GM12865 (cell line): ENCODE results near the gene ADGRV1.

Experiments used
- DNase-seq: peaks from one replicate; pipeline ENCODE4 v3.0.0; 2010; ENCODE audit warnings: low read depth
- H3K4me3 ChIP-seq: 2 replicates; pipeline ENCODE4 v1.5.1; 2011; ENCODE audit warnings: mild to moderate bottlenecking, low read depth, low read length, control low read depth
- TF ChIP-seq, protein P1 (sequence below): IDR thresholded peaks from 2 replicates; pipeline ENCODE4 v1.5.1; 2011; ENCODE audit warnings: low read length, control low read depth, low read depth, inconsistent platforms; ENCODE audit not compliant: insufficient read depth; ENCODE audit errors: missing control alignments

The ADGRV1 gene

DNA sequence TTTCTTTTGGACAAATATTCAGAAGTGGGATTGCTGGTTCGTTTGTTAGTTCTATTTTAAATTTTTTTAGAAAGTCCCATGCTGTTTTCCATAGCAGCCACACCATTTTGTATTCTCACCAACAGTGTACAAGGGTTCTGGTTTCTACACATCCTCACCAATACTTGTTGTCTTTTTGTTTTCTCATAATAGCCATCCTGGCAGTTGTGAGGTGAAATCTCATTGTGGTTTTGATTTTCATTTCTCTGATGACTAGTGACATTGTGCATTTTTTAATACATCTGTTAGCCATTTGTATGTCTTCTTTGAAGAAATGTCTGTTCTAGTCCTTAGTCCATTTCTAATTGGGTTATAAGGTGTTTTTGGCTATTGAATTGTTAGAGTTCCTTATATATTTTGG is 610.3 kb downstream of the ADGRV1 start:
- TF ChIP-seq, protein P1, sequence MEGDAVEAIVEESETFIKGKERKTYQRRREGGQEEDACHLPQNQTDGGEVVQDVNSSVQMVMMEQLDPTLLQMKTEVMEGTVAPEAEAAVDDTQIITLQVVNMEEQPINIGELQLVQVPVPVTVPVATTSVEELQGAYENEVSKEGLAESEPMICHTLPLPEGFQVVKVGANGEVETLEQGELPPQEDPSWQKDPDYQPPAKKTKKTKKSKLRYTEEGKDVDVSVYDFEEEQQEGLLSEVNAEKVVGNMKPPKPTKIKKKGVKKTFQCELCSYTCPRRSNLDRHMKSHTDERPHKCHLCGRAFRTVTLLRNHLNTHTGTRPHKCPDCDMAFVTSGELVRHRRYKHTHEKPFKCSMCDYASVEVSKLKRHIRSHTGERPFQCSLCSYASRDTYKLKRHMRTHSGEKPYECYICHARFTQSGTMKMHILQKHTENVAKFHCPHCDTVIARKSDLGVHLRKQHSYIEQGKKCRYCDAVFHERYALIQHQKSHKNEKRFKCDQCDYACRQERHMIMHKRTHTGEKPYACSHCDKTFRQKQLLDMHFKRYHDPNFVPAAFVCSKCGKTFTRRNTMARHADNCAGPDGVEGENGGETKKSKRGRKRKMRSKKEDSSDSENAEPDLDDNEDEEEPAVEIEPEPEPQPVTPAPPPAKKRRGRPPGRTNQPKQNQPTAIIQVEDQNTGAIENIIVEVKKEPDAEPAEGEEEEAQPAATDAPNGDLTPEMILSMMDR, result no peak
- no peak overlapping the region for H3K4me3 ChIP-seq
- DNase-seq, result peak; percentile 36

DNA sequence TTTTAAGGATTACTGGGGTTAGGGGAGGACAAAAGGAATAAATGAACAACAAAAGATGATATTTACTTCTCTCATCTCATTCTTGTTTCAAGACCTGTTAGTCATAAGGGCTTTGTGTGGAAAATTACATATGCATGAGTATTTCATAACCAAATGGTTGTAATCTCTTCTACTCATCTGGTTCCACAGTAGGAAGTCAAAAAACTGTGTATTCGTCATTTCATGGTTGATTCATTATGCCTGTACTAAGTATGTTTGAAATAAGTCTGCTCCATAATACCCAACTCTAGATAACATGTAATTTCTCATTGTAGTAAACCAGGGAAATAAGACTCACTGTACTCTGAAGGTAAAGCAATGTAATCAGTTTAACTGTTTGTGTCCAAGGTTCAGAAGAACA is 611.7 kb downstream of the ADGRV1 start:
- DNase-seq, result no peak
- TF ChIP-seq, protein P1, result no peak
- no peak overlapping the region for H3K4me3 ChIP-seq

DNA sequence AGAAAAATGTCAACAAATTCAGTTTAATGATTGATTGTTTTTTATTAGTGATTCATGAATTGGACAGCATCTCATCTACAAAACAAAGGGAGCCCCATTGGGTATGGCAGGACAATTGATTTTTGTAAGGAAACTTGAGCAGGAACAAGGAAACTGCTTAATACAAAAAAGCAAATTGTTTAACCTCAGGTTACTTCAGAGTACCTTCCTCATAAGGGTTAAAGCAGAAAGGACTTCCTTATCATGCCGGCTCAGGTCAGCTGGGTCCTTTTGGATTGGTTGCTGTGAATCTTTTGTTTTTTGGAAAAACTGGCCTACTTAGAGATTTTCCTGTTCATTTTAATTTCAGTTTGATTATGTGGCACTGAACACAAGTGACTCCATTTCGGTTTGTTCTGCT is 612.7 kb downstream of the ADGRV1 start:
- H3K4me3 ChIP-seq, result no peak overlapping the region
- no peak for DNase-seq
- TF ChIP-seq, protein P1, result no peak

DNA sequence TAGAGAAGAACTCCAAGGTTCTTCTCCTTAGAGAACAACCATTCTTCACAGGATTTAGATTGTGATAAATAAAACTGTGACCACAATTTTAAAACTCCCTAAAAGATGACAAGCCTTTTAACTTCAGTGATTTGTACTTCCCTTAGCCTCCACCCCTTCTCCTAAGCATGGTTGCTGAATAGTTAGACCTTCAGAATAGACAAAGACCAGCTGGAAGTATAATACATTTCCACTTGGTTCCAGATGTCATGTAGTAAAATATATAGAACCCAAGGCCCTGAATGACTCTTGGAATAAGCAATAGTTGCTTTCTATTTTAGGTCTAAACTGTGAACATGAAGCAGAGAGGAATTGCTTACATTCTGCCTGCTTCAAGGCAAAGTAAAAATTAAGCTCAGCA is 615.8 kb downstream of the ADGRV1 start:
- TF ChIP-seq, protein P1, result no peak
- DNase-seq, result no peak
- no peak overlapping the region for H3K4me3 ChIP-seq

DNA sequence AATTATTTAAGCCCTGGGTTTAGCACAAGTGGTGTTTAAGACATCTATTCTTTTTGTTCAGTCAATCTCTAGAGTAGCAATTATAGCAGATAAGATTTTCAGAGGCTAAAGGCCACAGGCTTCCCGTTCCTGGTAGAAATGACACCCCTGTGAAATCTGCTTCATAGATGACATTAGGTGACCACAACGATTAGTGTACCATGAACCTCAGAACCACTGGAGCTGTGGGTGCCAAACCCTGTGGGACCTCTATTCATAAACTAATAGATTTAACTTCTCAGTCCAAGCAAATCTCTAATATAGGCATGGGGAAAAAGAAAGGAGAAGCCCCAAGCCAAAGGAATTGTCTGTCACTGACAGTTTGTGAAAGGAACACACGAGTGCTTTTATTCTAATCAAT is 617.1 kb downstream of the ADGRV1 start:
- TF ChIP-seq, protein P1, result no peak
- peak; percentile 10 for DNase-seq
- no peak overlapping the region for H3K4me3 ChIP-seq

DNA sequence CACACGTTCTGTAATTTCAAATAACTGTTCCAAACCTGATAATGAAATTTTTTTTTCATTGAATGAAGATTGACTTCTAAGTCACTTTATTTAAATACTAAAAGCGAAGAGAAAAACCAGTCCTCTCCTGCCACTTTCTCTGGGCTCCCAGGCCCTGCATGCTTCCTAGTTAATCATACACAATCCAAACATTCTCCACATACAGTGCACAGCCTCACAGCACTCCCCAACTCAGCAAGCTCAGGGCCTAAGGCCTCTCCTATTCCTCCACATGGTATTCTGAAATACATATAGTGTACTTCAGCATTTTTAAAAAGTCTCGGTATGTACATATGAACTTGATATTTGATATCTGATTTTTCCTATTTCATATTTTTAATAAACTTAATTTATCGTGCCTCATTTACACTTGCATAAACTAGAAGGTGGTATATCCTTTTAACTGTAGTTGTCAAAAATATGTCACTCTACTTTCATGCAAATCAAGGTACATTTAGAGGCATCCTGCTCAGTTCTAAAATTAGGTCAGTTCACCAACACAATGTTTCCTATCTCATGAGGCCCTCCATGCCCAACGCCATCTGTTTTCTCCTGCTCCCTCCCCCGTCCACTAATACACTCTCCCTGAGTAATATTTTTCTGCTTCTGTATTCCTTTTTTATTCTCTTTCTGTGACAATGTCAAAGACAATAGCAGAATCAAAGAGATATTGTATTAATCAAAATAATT is 617.9 kb downstream of the ADGRV1 start:
- TF ChIP-seq, protein P1, result no peak
- no peak for DNase-seq
- H3K4me3 ChIP-seq, result no peak overlapping the region

DNA sequence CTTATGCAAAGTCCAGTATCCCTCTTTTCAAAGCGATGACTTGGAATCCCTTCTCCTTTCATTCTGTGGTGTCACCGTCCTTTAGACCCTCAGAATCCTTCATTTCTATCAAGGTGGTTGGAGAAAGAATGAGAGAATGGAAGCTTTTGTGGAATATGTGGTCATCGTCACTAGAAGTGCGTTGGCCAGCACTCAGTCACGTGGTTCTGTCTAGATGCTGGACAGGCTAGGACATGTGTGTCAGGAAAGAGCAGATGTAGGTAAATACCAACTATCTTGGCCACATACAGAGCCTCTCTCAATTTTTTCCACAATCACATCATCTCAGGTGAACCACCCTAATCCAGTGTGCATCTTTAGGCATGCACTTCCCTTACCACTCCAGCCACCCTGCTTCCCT is 618.5 kb downstream of the ADGRV1 start:
- no peak for DNase-seq
- TF ChIP-seq, protein P1, result no peak
- no peak overlapping the region for H3K4me3 ChIP-seq
